Measurements from ENCODE around the gene TRIM25.

Gene TRIM25

GRCh38 chr17:56894859-56895455, 18.9 kb downstream of the TRIM25 start:
- no peak for DNase-seq (ENCODE audit: low read depth in 2 of 2)

- DNase-seq (ENCODE audit: low read depth in 2 of 2): no peak
Measured at GRCh38 chr17:56893503-56893902, 20.3 kb downstream of the TRIM25 start.

DNA sequence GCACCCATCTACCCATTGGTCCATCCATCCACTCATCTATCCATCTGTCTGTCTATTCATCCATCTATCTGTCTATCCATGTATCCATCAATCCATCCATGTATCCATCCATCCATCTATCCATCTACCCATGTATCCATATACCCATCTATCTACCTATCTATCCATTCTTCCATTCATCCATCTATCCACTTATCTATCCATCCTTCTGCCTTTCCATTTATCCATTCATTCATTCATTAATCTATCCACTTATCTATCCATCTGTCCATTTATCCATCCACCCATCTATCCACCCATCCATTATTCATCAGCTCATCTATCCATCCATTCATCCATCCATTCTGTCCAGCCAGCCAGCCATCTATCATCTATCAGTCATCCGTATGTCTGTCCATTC, 21.5 kb downstream of the TRIM25 start:
- DNase-seq (ENCODE audit: low read depth in 2 of 2): no peak

DNA sequence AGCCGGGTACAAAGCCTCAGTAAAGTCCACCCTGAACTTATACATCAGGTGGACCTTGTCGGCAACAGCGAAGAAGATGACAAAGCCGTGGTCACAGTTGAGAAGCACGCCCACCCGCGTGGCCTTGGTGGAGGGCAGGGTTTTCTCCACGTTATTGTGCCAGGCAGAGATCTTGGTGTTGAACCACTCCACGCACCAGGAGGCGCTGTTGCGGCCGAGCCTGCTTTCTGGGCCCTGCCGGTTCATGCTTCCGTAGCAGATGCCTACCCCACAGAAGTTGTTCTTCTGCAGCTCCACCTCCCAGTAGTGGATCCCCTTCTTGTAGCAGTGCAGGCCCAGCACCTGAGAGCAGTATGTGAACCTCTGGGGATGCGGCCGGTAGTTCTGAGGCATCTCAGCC, 22.1 kb downstream of the TRIM25 start:
- DNase-seq (ENCODE audit: low read depth in 2 of 2): no peak

DNA sequence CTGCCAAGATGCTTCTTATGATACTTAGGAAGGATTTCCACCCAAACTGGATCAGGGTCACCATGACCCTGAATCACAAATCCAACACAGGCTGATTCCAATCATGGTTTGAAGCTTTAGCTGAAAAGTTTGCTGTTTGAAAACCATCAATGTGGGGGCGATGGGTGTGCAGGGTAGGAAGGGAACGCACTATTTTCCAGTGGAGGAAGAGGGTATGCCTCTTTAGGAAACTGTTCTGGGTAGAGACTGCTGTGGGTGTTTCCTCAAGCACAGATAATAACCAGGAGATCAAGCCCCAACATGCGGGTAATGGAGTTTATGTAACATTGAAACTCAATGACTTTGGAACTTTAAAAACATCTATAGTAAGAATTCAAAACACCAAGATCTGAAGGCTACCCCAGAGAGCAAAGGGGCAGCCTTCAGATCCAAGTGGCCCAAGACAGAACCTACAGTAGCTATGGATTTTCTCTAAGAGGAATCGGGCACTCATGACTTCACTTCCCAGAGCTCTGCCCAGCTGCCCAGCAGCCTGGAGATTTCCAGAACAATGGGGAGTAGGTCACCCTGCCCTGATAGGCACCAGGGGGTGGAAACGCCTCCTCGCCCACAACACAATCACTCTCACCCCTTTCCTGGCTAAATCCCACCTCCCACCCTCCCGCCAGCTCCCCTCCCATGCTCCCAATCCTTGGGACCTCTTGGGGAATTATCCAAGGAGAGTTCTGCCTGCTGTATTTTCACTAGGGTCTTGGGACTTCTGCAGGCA, 22.8 kb downstream of the TRIM25 start:
- no peak for DNase-seq (ENCODE audit: low read depth in 2 of 2)

GRCh38 chr17:56890390-56890789, 23.5 kb downstream of the TRIM25 start:
- DNase-seq (ENCODE audit: low read depth in 2 of 2): no peak

DNA sequence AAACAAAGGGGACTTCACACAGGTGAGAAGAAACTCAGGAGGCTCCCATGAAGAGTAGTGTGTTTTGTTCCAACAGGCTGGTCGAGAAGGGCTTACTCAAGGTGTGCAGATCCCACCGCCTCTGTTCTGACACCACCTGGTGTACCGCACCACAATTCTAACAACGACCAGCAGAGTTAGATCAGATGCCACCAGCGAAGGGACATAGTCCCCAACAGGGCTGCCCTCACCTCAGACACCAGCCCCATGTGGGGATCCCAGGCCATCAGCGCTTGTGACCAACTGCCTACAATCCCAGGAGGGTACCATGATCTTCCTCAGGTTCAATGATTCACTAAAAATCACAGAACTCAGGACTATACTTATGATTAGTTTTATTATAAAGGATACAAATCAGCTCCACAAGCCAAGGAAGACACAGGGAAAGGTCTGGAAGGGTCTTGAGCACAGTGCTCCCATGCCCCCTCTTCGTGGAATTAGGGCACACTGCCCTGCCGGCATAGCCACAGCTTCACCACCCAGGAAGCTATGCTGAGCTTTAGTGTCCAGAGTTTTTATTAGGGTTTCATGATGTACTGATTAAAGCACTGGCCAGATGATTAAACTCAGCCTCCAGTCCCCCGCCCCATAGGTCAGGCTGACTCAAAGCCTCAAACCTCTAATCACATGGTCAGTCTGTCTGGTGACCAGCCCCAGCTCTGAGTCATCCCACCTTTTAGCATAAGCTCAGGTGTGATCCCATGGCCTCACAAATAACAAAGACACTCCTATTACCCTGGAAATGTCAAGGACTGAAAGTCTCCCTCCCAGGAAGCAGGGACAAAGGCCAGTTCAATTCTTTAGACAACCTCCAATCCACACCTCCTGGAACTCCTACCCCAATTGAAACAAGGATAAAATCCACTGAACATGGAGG, 26.0 kb downstream of the TRIM25 start:
- DNase-seq (ENCODE audit: low read depth in 2 of 2): no peak

DNA sequence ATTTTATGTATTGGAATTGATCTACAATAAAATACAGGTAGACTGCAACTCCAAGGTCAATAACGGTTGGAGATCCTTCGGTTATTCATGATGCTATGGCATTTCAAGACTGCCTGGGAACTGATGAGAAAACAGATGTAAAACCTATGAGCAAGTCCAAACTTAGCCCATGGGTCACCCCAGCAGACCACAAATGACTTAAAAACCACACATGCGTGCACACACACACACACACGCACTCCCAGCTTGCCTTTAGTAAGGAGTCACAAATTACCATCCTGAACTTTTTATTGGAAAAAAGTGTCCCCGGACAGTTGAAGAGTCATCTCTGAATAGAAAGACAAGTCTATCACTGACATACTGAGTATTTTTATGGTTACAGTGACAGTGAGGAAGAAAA, 26.7 kb downstream of the TRIM25 start:
- DNase-seq (ENCODE audit: low read depth in 2 of 2): no peak

GRCh38 chr17:56886288-56886731, 27.5 kb downstream of the TRIM25 start:
- DNase-seq (ENCODE audit: low read depth in 2 of 2): no peak

DNA sequence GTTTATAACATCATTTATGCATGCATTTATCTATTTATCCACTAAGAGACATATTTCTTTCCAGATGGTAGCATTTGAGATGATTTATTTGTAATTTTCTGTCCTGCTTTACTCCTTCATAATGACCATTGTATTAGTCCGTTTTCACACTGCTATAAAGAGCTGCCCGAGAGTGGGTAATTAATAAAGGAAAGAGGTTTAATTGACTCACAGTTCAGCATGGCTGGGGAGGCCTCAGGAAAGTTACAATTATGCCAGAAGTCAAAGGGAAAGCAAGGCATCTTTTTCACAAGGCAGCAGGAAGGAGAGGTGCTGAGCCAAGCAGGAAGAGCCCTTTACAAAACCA, 28.6 kb downstream of the TRIM25 start:
- DNase-seq (ENCODE audit: low read depth in 2 of 2): no peak

- no peak for DNase-seq (ENCODE audit: low read depth in 2 of 2)
Measured at GRCh38 chr17:56884483-56885311, 29.2 kb downstream of the TRIM25 start.

DNA sequence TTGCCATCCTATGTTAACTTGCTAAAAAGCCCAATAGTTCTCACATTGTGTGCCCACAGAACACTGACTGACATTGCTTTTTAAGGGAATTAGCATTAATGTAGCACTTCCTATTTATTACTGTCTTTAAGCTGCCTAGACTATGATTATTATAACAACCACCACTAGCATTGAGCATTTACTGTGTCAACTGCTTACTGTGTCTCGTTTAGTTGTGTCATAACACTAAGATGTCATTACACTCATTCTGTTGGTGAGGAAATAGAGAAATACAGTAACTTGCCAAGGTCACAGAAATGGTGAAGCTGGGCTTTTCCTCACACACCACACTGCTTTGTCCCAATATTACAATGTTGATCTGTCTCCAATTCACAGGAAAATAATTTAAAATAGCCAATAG, 30.2 kb downstream of the TRIM25 start:
- no peak for DNase-seq (ENCODE audit: low read depth in 2 of 2)

- DNase-seq (ENCODE audit: low read depth in 2 of 2): no peak
Measured at GRCh38 chr17:56881685-56882295, 32.1 kb downstream of the TRIM25 start.

- no peak for DNase-seq (ENCODE audit: low read depth in 2 of 2)
Measured at GRCh38 chr17:56880571-56880970, 33.3 kb downstream of the TRIM25 start.

DNA sequence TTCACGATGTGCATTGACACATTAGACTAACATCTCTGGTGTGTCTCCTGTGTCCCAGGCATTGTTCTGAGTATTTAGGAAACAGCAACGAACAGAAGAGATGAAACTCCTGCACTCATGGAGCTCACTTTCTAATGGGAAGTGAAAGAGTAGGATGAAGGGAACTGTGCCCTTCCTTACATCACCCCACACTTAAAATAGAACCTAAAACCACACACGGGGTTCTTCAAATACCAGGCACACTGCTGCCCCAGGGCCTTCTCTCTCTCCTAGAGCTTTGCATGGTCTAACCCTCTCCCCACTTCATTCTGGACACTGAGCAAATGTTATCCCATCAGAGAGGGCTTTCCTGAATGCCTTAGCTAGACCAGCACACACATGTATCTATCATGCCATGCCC, 33.7 kb downstream of the TRIM25 start:
- DNase-seq (ENCODE audit: low read depth in 2 of 2): no peak

GRCh38 chr17:56879280-56879679, 34.6 kb downstream of the TRIM25 start:
- DNase-seq (ENCODE audit: low read depth in 2 of 2): no peak

- no peak for DNase-seq (ENCODE audit: low read depth in 2 of 2)
Measured at GRCh38 chr17:56876766-56877179, 37.1 kb downstream of the TRIM25 start.

GRCh38 chr17:56870081-56870651, 43.7 kb downstream of the TRIM25 start:
- no peak for DNase-seq (ENCODE audit: low read depth in 2 of 2)

GRCh38 chr17:56868716-56869115, 45.1 kb downstream of the TRIM25 start:
- DNase-seq (ENCODE audit: low read depth in 2 of 2): no peak

DNA sequence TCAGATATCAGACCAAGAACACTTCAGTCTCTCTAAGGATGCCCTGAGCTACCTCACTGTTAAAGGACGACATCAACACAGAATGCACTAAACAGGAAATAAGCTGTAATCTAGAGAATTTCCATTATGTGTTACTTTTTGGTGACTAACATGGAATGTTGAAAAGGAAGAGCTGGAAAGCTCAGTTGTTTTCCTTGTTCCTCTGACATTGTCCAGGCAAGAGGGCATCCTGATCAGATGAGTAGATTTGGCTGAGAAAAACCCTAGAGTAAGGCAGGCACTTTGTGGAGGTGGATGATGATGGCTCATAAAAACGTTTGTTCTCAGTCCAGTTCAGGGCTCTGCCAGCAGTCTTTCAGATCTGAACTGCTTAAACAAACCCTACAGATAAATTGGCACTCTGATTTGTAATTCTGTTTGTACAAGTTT, 45.9 kb downstream of the TRIM25 start:
- no peak for DNase-seq (ENCODE audit: low read depth in 2 of 2)

GRCh38 chr17:56866496-56866895, 47.4 kb downstream of the TRIM25 start:
- DNase-seq (ENCODE audit: low read depth in 2 of 2): no peak
